HepG2 (cell line): ENCODE data around the gene SELENOM. TPM values are rescaled to one million over a fixed set of nuclear protein-coding genes. Genes with fewer than 3 reads are reported as not detected.

Experiments
- AHR ChIP-seq: IDR thresholded peaks from 2 replicates; pipeline ENCODE4 v1.6.1; 2018; ENCODE audit warnings: missing genetic modification reagents, missing compliant biosample characterization
- ASH2L ChIP-seq: fragments of 300-600, 200-600 bp; sonication (generic); IDR thresholded peaks from 2 replicates; pipeline ENCODE4 v1.7.0; 2017; ENCODE audit warnings: low read depth, mild to moderate bottlenecking, moderate library complexity, mixed read lengths, low read length; ENCODE audit not compliant: insufficient read length
- CEBPG ChIP-seq: IDR thresholded peaks from 2 replicates; pipeline ENCODE4 v1.6.1; 2016
- DNMT3B ChIP-seq: conservative IDR thresholded peaks from 2 replicates; pipeline ENCODE4 v1.6.1; 2016; ENCODE audit warnings: missing biosample characterization, control low read depth
- ELF3 ChIP-seq: IDR thresholded peaks from 2 replicates; pipeline ENCODE4 v1.6.1; 2016; ENCODE audit warnings: missing genetic modification reagents, missing compliant biosample characterization
- ERF ChIP-seq: IDR thresholded peaks from 2 replicates; pipeline ENCODE4 v1.6.1; 2018; ENCODE audit warnings: missing biosample characterization, missing genetic modification reagents
- FOXA3 ChIP-seq: IDR thresholded peaks from 2 replicates; pipeline ENCODE4 v1.6.1; 2016; ENCODE audit warnings: missing genetic modification reagents, missing compliant biosample characterization
- GRHL1 ChIP-seq: sonication (generic); formaldehyde crosslinking; conservative IDR thresholded peaks from 2 replicates; pipeline ENCODE4 v1.8.0; 2022; ENCODE audit warnings: missing genetic modification reagents
- JUN ChIP-seq: sonication (generic); formaldehyde crosslinking; IDR thresholded peaks from 2 replicates; pipeline ENCODE4 v1.4.0; 2020; ENCODE audit warnings: mild to moderate bottlenecking, missing genetic modification reagents
- PAF1 ChIP-seq: IDR thresholded peaks from 2 replicates; pipeline ENCODE4 v1.6.1; 2016; ENCODE audit warnings: missing genetic modification reagents, missing compliant biosample characterization
- PHF21A ChIP-seq: sonication (generic); formaldehyde crosslinking; IDR thresholded peaks from 2 replicates; pipeline ENCODE4 v1.5.0; 2020; ENCODE audit warnings: mild to moderate bottlenecking, missing genetic modification reagents
- REPIN1 ChIP-seq: sonication (generic); formaldehyde crosslinking; IDR thresholded peaks from 2 replicates; pipeline ENCODE4 v1.8.0; 2022; ENCODE audit warnings: missing genetic modification reagents, low read depth, mild to moderate bottlenecking, borderline replicate concordance
- SRSF4 ChIP-seq: fragments of 200-400 bp; formaldehyde crosslinking; IDR thresholded peaks from one replicate; pipeline ENCODE4 v1.6.1; 2018; ENCODE audit warnings: mild to moderate bottlenecking, low read depth, low read length, moderate library complexity; ENCODE audit not compliant: poor library complexity, severe bottlenecking
- WIZ ChIP-seq: sonication (generic); formaldehyde crosslinking; IDR thresholded peaks from 2 replicates; pipeline ENCODE4 v1.5.1; 2020; ENCODE audit warnings: mild to moderate bottlenecking, missing genetic modification reagents
- ZFP36 ChIP-seq: fragments of 150-350 bp; IDR thresholded peaks from 2 replicates; pipeline ENCODE4 v1.6.1; 2018; ENCODE audit warnings: borderline replicate concordance, low read length, low read depth; ENCODE audit not compliant: partially characterized antibody
- ZNF160 ChIP-seq: sonication (generic); formaldehyde crosslinking; IDR thresholded peaks from 2 replicates; pipeline ENCODE4 v1.8.0; 2022; ENCODE audit warnings: mild to moderate bottlenecking, inconsistent platforms, missing genetic modification reagents
- ZNF333 ChIP-seq: sonication (generic); formaldehyde crosslinking; IDR thresholded peaks from 2 replicates; pipeline ENCODE4 v1.4.0; 2020; ENCODE audit warnings: mild to moderate bottlenecking, missing genetic modification reagents, borderline replicate concordance
- ZNF446 ChIP-seq: sonication (generic); formaldehyde crosslinking; IDR thresholded peaks from 2 replicates; pipeline ENCODE4 v1.5.0; 2020; ENCODE audit warnings: mild to moderate bottlenecking, missing genetic modification reagents
- ZNF562 ChIP-seq: sonication (generic); formaldehyde crosslinking; IDR thresholded peaks from 2 replicates; pipeline ENCODE4 v1.8.0; 2022; ENCODE audit warnings: missing genetic modification reagents, borderline replicate concordance
- ZNF644 ChIP-seq: IDR thresholded peaks from 2 replicates; pipeline ENCODE4 v1.6.1; 2016; ENCODE audit warnings: low read depth
- ZNF878 ChIP-seq: sonication (generic); formaldehyde crosslinking; IDR thresholded peaks from 2 replicates; pipeline ENCODE4 v1.8.1; 2023; ENCODE audit warnings: mild to moderate bottlenecking, missing genetic modification reagents, moderate library complexity
- polyA plus RNA-seq, 8 experiments: library from polyadenylated mRNA; depleted of rRNA in 3 of 8; stranded (reverse) in 7 of 8; unstranded in 1 of 8; fragments of >200 nt; fragmentation: Illumina TruSeq in 4 of 8; extraction: Trizol in 4 of 8; gene quantifications; 2 replicates each; pipeline versions ENCODE4 v1.2.1 to v1.2.3, GENCODE V29; 2011 to 2016; ENCODE audit warnings: low read depth in 4 of 8, missing spikeins in 1 of 8, mixed read lengths in 1 of 8; ENCODE audit not compliant: insufficient read depth in 1 of 8
- total RNA-seq, 5 experiments: library from RNA; depleted of rRNA; stranded (reverse); fragments of >200 nt; fragmentation: Illumina TruSeq; extraction: Trizol; gene quantifications; 2 replicates each; pipeline ENCODE4 v1.2.3, GENCODE V29; 2016; ENCODE audit warnings: low read depth in 1 of 5
- TF ChIP-seq, protein P1 (sequence below): IDR thresholded peaks from 2 replicates; pipeline ENCODE4 v1.6.1; 2018; ENCODE audit warnings: missing genetic modification reagents, mild to moderate bottlenecking, missing compliant biosample characterization
- TF ChIP-seq, protein P2 (sequence below): sonication (generic); formaldehyde crosslinking; conservative IDR thresholded peaks from 2 replicates; pipeline ENCODE4 v1.4.0; 2020; ENCODE audit warnings: missing genetic modification reagents
- TF ChIP-seq, protein P3 (sequence below): sonication (generic); formaldehyde crosslinking; IDR thresholded peaks from 2 replicates; pipeline ENCODE4 v1.4.0; 2020; ENCODE audit warnings: mild to moderate bottlenecking, missing genetic modification reagents
- TF ChIP-seq, protein P4 (sequence below): IDR thresholded peaks from 2 replicates; pipeline ENCODE4 v1.6.1; 2016; ENCODE audit warnings: missing compliant biosample characterization, missing genetic modification reagents, borderline replicate concordance

Gene SELENOM
- total and polyA plus RNA-seq, 2 of the 13 experiments (the other 11 are each of a cell fraction or from before 2014, with no cell fraction given) = 4.1 to 4.3 TPM

GRCh38 chr22:31079095-31079642 is 28.2 kb downstream of the SELENOM start (continued):
- no peak for TF ChIP-seq GRHL1 (CRISPR knock-in tag)
- TF ChIP-seq ZFP36 = no peak
- TF ChIP-seq DNMT3B (CRISPR knock-in tag) = no peak
- TF ChIP-seq ZNF644 (CRISPR knock-in tag) = no peak
- TF ChIP-seq, protein P1, sequence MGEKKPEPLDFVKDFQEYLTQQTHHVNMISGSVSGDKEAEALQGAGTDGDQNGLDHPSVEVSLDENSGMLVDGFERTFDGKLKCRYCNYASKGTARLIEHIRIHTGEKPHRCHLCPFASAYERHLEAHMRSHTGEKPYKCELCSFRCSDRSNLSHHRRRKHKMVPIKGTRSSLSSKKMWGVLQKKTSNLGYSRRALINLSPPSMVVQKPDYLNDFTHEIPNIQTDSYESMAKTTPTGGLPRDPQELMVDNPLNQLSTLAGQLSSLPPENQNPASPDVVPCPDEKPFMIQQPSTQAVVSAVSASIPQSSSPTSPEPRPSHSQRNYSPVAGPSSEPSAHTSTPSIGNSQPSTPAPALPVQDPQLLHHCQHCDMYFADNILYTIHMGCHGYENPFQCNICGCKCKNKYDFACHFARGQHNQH = 0 out of 2 replicates have a peak, but pooled peaks have one; percentile 65
- TF ChIP-seq, protein P2, sequence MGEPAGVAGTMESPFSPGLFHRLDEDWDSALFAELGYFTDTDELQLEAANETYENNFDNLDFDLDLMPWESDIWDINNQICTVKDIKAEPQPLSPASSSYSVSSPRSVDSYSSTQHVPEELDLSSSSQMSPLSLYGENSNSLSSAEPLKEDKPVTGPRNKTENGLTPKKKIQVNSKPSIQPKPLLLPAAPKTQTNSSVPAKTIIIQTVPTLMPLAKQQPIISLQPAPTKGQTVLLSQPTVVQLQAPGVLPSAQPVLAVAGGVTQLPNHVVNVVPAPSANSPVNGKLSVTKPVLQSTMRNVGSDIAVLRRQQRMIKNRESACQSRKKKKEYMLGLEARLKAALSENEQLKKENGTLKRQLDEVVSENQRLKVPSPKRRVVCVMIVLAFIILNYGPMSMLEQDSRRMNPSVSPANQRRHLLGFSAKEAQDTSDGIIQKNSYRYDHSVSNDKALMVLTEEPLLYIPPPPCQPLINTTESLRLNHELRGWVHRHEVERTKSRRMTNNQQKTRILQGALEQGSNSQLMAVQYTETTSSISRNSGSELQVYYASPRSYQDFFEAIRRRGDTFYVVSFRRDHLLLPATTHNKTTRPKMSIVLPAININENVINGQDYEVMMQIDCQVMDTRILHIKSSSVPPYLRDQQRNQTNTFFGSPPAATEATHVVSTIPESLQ (CRISPR knock-in tag) = no peak
- no peak for TF ChIP-seq ZNF446 (CRISPR knock-in tag)
- TF ChIP-seq, protein P3, sequence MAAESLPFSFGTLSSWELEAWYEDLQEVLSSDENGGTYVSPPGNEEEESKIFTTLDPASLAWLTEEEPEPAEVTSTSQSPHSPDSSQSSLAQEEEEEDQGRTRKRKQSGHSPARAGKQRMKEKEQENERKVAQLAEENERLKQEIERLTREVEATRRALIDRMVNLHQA = no peak
- TF ChIP-seq PAF1 (CRISPR knock-in tag) = no peak
- no peak for TF ChIP-seq WIZ (CRISPR knock-in tag)
- TF ChIP-seq JUN (CRISPR knock-in tag) = no peak
- peak; percentile 36; the same call in 1 of the 2 replicates for TF ChIP-seq ELF3 (CRISPR knock-in tag)
- TF ChIP-seq ZNF333 (CRISPR knock-in tag) = 0 out of 2 replicates have a peak, but pooled peaks have one; percentile 51
- TF ChIP-seq REPIN1 (CRISPR knock-in tag) = peak; percentile 47; the same call in 1 of the 2 replicates
- TF ChIP-seq ASH2L = peak; percentile 35
- TF ChIP-seq, protein P4, sequence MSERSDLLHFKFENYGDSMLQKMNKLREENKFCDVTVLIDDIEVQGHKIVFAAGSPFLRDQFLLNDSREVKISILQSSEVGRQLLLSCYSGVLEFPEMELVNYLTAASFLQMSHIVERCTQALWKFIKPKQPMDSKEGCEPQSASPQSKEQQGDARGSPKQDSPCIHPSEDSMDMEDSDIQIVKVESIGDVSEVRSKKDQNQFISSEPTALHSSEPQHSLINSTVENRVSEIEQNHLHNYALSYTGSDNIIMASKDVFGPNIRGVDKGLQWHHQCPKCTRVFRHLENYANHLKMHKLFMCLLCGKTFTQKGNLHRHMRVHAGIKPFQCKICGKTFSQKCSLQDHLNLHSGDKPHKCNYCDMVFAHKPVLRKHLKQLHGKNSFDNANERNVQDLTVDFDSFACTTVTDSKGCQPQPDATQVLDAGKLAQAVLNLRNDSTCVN (CRISPR knock-in tag) = no peak
- no peak for TF ChIP-seq ZNF160
- TF ChIP-seq PHF21A = peak; percentile 81
- no peak for TF ChIP-seq AHR (CRISPR knock-in tag)
- no peak for TF ChIP-seq ZNF878
- TF ChIP-seq CEBPG = peak; percentile 20; the same call in 1 of the 2 replicates
- no peak for TF ChIP-seq SRSF4
- peak; percentile 92 for TF ChIP-seq FOXA3 (CRISPR knock-in tag)
- TF ChIP-seq ZNF562 (CRISPR knock-in tag) = no peak
- TF ChIP-seq ERF (CRISPR knock-in tag) = no peak
